SU-DHL-6 (cell line): ENCODE data around the gene TYRO3.

Source experiments
- H2AFZ ChIP-seq: fragments of 200-600 bp; sonication (generic); 2 replicates; pipeline ENCODE4 v1.6.1; 2014; ENCODE audit warnings: low read depth, mild to moderate bottlenecking, moderate library complexity, mixed read lengths, antibody characterized with exemption, low read length; ENCODE audit not compliant: severe bottlenecking
- H3F3A ChIP-seq: fragments of 200-600 bp; shearing (Covaris generic); 2 replicates; pipeline ENCODE4 v1.6.0; 2016; ENCODE audit warnings: antibody characterized with exemption, mild to moderate bottlenecking; ENCODE audit not compliant: insufficient read depth
- H3K27ac ChIP-seq: fragments of 200-600 bp; sonication (generic); 2 replicates; pipeline ENCODE4 v1.5.1; 2016; ENCODE audit warnings: low read depth, mild to moderate bottlenecking, low read length, moderate library complexity, mixed read lengths
- H3K27me3 ChIP-seq: fragments of 200-600 bp; sonication (generic), shearing (Covaris generic); 2 replicates; pipeline ENCODE4 v1.6.0; 2014; ENCODE audit warnings: mild to moderate bottlenecking, low read length
- H3K36me3 ChIP-seq: fragments of 200-600 bp; sonication (generic); 2 replicates; pipeline ENCODE4 v1.6.1; 2014; ENCODE audit warnings: mild to moderate bottlenecking, low read length, mixed read lengths
- H3K4me2 ChIP-seq: fragments of 300-600, 200-600 bp; shearing (Covaris generic), sonication (generic); 2 replicates; pipeline ENCODE4 v1.6.0; 2014; ENCODE audit warnings: low read length, low read depth, mild to moderate bottlenecking; ENCODE audit not compliant: poor library complexity, severe bottlenecking
- H3K4me3 ChIP-seq: fragments of 200-600 bp; sonication (generic); 2 replicates; pipeline ENCODE4 v1.5.1; 2014; ENCODE audit warnings: antibody characterized with exemption, low read length, mild to moderate bottlenecking, mixed read lengths; ENCODE audit not compliant: insufficient read depth, poor library complexity, severe bottlenecking
- H3K79me2 ChIP-seq: fragments of 200-600 bp; sonication (generic); 2 replicates; pipeline ENCODE4 v1.6.1; 2014; ENCODE audit warnings: mild to moderate bottlenecking, low read length, moderate library complexity; ENCODE audit not compliant: insufficient read depth
- H3K9ac ChIP-seq: fragments of 200-600 bp; sonication (generic); 2 replicates; pipeline ENCODE4 v1.7.0; 2014; ENCODE audit warnings: mild to moderate bottlenecking, low read length
- H3K9me2 ChIP-seq: fragments of 200-600 bp; sonication (generic); replicated peaks from 2 replicates; pipeline ENCODE4 v1.6.1; 2014; ENCODE audit warnings: low read length; ENCODE audit not compliant: insufficient read depth
- H3K9me3 ChIP-seq: fragments of 200-600 bp; sonication (generic); 2 replicates; pipeline ENCODE4 v1.6.1; 2014; ENCODE audit warnings: low read length, mixed read lengths; ENCODE audit not compliant: insufficient read depth
- H4K20me1 ChIP-seq: fragments of 200-600 bp; sonication (generic); 2 replicates; pipeline ENCODE4 v1.6.1; 2014; ENCODE audit warnings: low read depth, mild to moderate bottlenecking, antibody characterized with exemption, low read length, moderate library complexity, mixed read lengths
- CTCF ChIP-seq: fragments of 200-600 bp; sonication (generic); IDR thresholded peaks from one replicate; pipeline ENCODE4 v1.5.1; 2017; ENCODE audit warnings: antibody characterized with exemption, mild to moderate bottlenecking, low read length, moderate library complexity; ENCODE audit not compliant: insufficient read depth, poor library complexity, severe bottlenecking
- EZH2phosphoT487 ChIP-seq: fragments of 200-600 bp; sonication (generic), shearing (Covaris generic); conservative IDR thresholded peaks from 2 replicates; pipeline ENCODE4 v1.6.1; 2018; ENCODE audit warnings: mild to moderate bottlenecking, antibody characterized with exemption, low read length, moderate library complexity, mixed read lengths

The TYRO3 gene

GRCh38 chr15:41571948-41572347, 12.9 kb downstream of the TYRO3 start:
- no peak overlapping the region for H2AFZ ChIP-seq
- no peak overlapping the region for H3K9ac ChIP-seq
- no peaks in the 10 kb centered on the region for H4K20me1 ChIP-seq
- no peak overlapping the region for H3K4me3 ChIP-seq
- H3K36me3 ChIP-seq, result no peaks in the 10 kb centered on the region
- TF ChIP-seq CTCF, result no peak
- no peak for TF ChIP-seq EZH2phosphoT487
- no peaks in the 10 kb centered on the region for H3K9me3 ChIP-seq
- H3K4me2 ChIP-seq, result no peak overlapping the region
- H3K27ac ChIP-seq, result no peak overlapping the region
- no peaks in the 10 kb centered on the region for H3F3A ChIP-seq
- no peaks in the 10 kb centered on the region for H3K27me3 ChIP-seq
- no peaks in the 10 kb centered on the region for H3K9me2 ChIP-seq
- no peaks in the 10 kb centered on the region for H3K79me2 ChIP-seq

- no peaks in the 10 kb centered on the region for H4K20me1 ChIP-seq
- no peaks in the 10 kb centered on the region for H3F3A ChIP-seq
- H3K36me3 ChIP-seq, result no peaks in the 10 kb centered on the region
- H3K79me2 ChIP-seq, result no peaks in the 10 kb centered on the region
- no peaks in the 10 kb centered on the region for H3K9me2 ChIP-seq
- no peak overlapping the region for H3K9ac ChIP-seq
- H3K27ac ChIP-seq, result no peak overlapping the region
- H3K9me3 ChIP-seq, result no peaks in the 10 kb centered on the region
- H2AFZ ChIP-seq, result no peak overlapping the region
- H3K27me3 ChIP-seq, result no peaks in the 10 kb centered on the region
- no peak overlapping the region for H3K4me3 ChIP-seq
- no peak for TF ChIP-seq EZH2phosphoT487
- no peak for TF ChIP-seq CTCF
- no peak overlapping the region for H3K4me2 ChIP-seq
Measured at GRCh38 chr15:41572866-41573265, 13.9 kb downstream of the TYRO3 start.

GRCh38 chr15:41573396-41573795, 14.4 kb downstream of the TYRO3 start:
- no peaks in the 10 kb centered on the region for H3K79me2 ChIP-seq
- H2AFZ ChIP-seq, result no peak overlapping the region
- H3K36me3 ChIP-seq, result no peaks in the 10 kb centered on the region
- H3F3A ChIP-seq, result no peaks in the 10 kb centered on the region
- H3K9me2 ChIP-seq, result no peaks in the 10 kb centered on the region
- no peak overlapping the region for H3K9ac ChIP-seq
- no peak overlapping the region for H3K4me2 ChIP-seq
- no peak overlapping the region for H3K27ac ChIP-seq
- H3K27me3 ChIP-seq, result no peaks in the 10 kb centered on the region
- no peak for TF ChIP-seq CTCF
- TF ChIP-seq EZH2phosphoT487, result no peak
- H3K9me3 ChIP-seq, result no peaks in the 10 kb centered on the region
- no peaks in the 10 kb centered on the region for H4K20me1 ChIP-seq
- H3K4me3 ChIP-seq, result no peak overlapping the region
